Ishikawa (cell line): ENCODE measurements around the gene SINHCAF.

ENCODE experiments used
- CEBPB ChIP-seq: IDR thresholded peaks from 2 replicates; pipeline ENCODE4 v1.6.1; 2012
- CREB1 ChIP-seq: IDR thresholded peaks from 2 replicates; pipeline ENCODE4 v1.6.1; 2012; ENCODE audit warnings: low read depth
- EGR1 ChIP-seq: IDR thresholded peaks from 2 replicates; pipeline ENCODE4 v1.6.1; 2012
- EP300 ChIP-seq: IDR thresholded peaks from 2 replicates; pipeline ENCODE4 v1.6.1; 2012; ENCODE audit warnings: borderline replicate concordance
- FOXM1 ChIP-seq: IDR thresholded peaks from 2 replicates; pipeline ENCODE4 v1.6.1; 2012; ENCODE audit warnings: low read depth, borderline replicate concordance
- MAX ChIP-seq: IDR thresholded peaks from 2 replicates; pipeline ENCODE4 v1.6.1; 2012
- NFIC ChIP-seq: IDR thresholded peaks from 2 replicates; pipeline ENCODE4 v1.6.1; 2012
- RAD21 ChIP-seq: IDR thresholded peaks from 2 replicates; pipeline ENCODE4 v1.6.1; 2012; ENCODE audit warnings: low read depth
- REST ChIP-seq: IDR thresholded peaks from 2 replicates; pipeline ENCODE4 v1.6.1; 2012; ENCODE audit warnings: low read depth, mild to moderate bottlenecking
- TAF1 ChIP-seq: IDR thresholded peaks from 2 replicates; pipeline ENCODE4 v1.6.1; 2012; ENCODE audit warnings: low read depth, mild to moderate bottlenecking
- TCF12 ChIP-seq: IDR thresholded peaks from 2 replicates; pipeline ENCODE4 v1.6.1; 2012; ENCODE audit warnings: low read depth
- TEAD4 ChIP-seq: IDR thresholded peaks from 2 replicates; pipeline ENCODE4 v1.6.1; 2012
- USF1 ChIP-seq: IDR thresholded peaks from 2 replicates; pipeline ENCODE4 v1.6.1; 2012
- YY1 ChIP-seq: IDR thresholded peaks from 2 replicates; pipeline ENCODE4 v1.6.1; 2012; ENCODE audit warnings: low read depth
- ZBTB7A ChIP-seq: IDR thresholded peaks from 2 replicates; pipeline ENCODE4 v1.6.1; 2012; ENCODE audit warnings: low read depth

SINHCAF gene

GRCh38 chr12:31309279-31309678 lies 16.7 kb downstream of the SINHCAF start:
- no peak for TF ChIP-seq NFIC

- TF ChIP-seq RAD21: no peak
- TF ChIP-seq EP300: no peak
- TF ChIP-seq NFIC: no peak
- TF ChIP-seq CREB1: no peak
- TF ChIP-seq REST: no peak
- TF ChIP-seq ZBTB7A: no peak
- TF ChIP-seq USF1: no peak
- TF ChIP-seq FOXM1: no peak
- TF ChIP-seq TCF12: no peak
- TF ChIP-seq TAF1: no peak
These were observed 17.8 kb downstream of the SINHCAF start for GRCh38 chr12:31308116-31308515.

GRCh38 chr12:31306866-31307265 lies 19.1 kb downstream of the SINHCAF start:
- TF ChIP-seq MAX: no peak
- TF ChIP-seq TCF12: no peak
- no peak for TF ChIP-seq FOXM1
- TF ChIP-seq EGR1: no peak

GRCh38 chr12:31303466-31303865 lies 22.5 kb downstream of the SINHCAF start:
- TF ChIP-seq NFIC (no peak), RAD21 (no peak), MAX (no peak), ZBTB7A (no peak), USF1 (no peak), TCF12 (no peak), CEBPB (no peak), TAF1 (no peak), EGR1 (no peak), FOXM1 (no peak), YY1 (no peak), REST (no peak)

- TF ChIP-seq FOXM1 (no peak), RAD21 (no peak), USF1 (no peak), TCF12 (no peak), CEBPB (no peak), EP300 (no peak), CREB1 (no peak), MAX (no peak), TEAD4 (no peak), NFIC (no peak), EGR1 (no peak), TAF1 (no peak), YY1 (no peak)
These were observed 24.6 kb downstream of the SINHCAF start for GRCh38 chr12:31301311-31301710.

- TF ChIP-seq NFIC (no peak), MAX (no peak), REST (no peak), EP300 (no peak), YY1 (no peak)
These were observed 25.2 kb downstream of the SINHCAF start for GRCh38 chr12:31300783-31301182.
